Occipital lobe (tissue), 2 donors: ENCODE data around the gene FCHO1. TPM values are rescaled to one million over a fixed set of nuclear protein-coding genes. Genes with fewer than 3 reads are reported as not detected.

Source experiments
- DNase-seq: peaks from one replicate; lab custom pipeline; 2025; lab: John Stamatoyannopoulos, UW
- total RNA-seq: library from RNA; depleted of rRNA; stranded (reverse); fragments of >200 nt; gene quantifications from one replicate; pipeline ENCODE4 v1.2.3, GENCODE V29; 2014

The FCHO1 gene
- total RNA-seq, 1 donor from 2014 or later = 24.6 TPM

DNA sequence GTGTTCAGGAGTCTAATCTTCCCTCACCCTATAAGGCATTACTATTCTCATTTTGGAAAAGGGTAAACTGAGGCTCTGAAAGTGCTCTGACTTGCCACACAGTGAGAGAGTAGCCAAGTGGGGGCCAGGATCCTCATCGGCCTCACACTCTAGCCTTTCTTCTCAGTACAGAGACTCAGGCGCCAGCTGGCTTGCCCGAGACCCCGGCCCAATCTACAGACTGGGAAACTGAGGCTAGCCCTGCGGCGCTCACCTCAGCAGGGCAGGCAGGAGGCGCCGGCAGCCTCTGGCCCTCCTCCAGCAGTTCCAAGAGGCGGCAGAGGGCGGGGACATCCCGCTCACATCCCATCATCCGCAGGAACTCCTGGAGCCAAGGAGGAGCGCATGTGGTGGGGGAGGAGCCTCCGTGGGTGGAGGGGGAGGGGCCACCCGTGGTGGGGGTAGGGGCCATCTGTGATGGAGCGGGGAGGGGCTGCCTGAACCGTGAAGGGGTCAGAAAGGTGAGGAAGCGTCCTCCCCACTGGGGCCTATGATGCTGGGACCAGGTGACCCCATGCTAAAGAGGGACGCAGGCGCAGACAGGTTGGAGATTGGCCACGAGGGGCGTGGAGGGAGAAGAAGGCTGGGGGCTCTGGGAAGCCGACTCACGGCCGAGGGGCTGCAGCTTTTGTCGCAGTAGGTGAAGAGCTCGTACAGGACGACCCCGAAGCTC, 78.7 kb downstream of the FCHO1 start:
- peak; percentile 32 for DNase-seq

DNA sequence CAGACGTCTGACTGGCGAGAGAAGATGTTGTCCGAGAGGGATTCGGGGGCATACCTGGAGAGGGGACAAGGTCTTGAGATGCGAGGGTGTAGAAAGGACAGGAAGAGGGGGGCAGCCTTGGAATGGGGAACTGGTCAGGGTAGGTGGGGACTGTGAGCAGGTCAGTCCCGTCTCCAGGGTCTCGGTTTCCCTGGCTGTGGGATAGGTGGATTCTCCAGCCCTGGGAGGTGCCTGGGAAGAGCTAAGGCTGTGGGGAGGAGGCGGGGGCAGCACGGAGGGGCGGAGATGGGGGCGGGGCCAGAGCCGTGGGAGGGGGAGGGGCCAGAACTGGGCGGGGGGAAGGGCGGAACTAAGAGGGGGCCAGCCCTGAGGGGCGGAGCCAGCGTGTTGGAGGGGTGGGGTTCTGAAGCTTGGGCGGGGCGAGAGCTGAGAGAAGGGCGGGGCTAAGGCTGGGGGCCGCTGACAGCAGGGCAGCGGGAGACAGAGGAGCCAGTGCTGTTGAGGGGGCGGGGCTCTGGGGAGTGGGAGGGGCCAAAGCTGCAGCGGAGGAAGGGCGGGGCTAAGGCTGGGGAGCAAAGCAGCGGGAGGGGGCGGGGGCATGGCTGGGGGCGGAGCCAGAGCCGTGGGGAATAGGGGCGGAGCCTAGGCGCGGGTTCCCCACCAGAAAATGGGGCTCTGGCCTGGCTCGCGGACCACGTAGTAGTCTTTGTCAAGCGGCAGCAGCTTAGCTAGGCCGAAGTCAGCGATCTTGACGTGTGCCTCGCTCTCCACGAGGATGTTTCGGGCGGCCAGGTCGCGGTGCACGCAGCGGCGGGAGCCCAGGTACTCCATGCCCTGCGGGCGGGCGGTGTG, 79.5 kb downstream of the FCHO1 start:
- DNase-seq = peak; percentile 93

- DNase-seq = no peak
Measured at GRCh38 chr19:17831419-17831888, 80.2 kb downstream of the FCHO1 start.

DNA sequence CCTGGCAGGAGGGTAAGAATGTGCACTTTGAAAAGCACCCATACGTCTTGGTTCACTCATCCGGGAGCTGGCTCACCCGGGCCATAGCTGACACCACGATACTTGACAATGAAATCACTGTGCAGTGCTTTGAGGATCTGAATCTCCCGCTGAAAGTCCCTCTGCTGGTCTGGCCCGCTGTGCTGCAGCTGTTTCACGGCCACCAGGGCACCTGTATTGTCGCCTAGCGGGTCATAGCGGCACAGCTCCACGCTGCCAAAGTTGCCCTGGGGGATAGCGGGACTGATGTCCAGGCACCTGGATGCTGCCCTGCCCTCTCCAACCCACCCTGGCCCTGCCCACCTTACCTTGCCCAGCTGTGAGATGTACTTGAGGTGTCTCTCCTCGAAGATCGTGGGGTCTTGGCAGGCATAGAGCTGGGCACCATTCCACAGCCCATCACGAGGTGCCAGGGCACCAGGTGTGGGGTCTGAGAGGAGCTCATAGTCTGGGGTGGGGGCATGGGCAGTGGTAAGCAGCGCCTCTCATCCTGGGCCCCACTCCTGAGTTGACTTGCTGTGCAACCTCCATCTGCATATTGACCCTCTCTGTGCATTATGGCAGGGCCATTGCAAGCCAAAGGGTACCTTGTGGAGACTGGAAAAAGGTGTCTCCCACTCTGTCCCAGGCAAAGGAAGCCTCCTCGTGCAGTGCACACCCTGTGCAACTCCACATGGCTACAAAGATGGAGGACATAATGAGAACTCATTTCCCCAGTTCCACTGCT, 81.3 kb downstream of the FCHO1 start:
- DNase-seq = no peak

GRCh38 chr19:17834350-17835181, 83.3 kb downstream of the FCHO1 start:
- DNase-seq = no peak

DNA sequence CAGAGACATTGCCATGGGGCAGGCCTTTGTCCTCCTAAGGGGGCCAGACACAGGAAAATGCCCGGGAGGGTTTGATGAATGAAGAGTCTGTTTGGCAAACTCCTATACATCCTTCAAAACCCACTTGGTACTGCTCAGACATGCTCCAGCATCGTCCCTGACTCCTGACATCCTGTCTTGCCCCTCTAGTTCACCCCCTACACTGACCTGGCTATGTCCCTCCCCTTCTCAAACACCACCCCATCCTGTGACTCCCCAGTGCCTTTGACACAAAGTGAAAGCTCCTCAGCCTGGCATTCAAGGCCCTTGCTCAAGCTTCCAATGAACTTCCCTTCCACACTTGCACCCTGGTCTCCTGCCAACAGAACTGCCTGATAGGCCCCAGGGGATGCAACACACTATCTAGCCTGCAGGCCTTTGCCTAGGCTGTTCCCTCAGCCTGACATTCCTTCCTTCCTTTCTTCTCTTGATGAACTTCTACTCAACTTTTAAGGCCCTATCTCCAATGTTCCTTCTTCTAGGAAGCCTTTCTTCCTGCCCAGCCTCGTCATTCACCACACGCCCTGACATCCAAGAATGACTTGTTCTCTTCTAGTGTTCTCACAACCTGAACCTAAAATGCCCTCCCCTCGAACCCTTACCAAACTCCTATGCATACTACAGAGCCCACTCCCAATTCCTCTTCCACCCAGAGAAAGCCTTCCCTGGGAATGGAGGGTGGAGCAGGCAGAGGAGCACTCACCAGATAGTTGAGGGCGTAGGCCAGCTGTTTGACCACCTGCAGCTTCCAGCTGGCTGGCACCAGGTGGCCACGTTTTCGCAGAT, 84.1 kb downstream of the FCHO1 start:
- no peak for DNase-seq

DNA sequence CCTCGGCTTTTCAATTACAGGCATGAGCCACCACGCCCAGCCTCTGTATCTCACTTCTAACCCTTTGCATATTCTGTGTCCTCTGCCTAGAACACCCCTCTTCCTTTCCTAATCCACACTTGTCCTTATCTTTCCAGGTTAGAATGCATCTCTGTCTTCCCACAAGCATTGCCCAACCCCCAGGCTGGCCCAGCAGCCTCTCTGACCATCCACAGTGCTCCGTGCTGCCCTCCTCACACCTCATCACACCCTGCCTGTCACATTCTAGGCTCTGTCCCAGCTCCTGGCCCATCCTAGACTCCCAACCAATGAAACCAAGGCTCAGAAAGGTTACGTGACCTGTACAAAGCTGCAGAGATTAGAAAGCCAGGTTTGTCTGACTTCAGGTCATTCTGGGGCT, 85.3 kb downstream of the FCHO1 start:
- DNase-seq = no peak

DNA sequence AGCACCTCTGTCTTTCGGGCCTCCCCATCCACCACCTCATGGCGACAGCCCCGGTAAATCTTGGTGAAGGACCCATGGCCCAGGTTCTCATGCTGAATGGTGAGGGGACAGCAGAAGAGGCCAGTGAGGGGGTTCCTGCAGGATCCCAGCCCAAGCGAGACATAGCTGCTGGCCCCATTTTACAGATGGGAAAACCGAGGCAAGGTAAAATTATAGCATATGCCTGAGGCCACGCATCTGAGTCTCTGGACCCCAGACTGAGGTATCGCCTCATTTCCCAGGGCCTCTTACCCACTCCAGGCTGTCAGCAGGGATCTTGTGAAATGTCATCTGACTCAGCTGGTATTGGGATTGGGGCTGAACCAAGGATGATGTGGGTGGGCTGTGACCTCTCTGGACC, 86.7 kb downstream of the FCHO1 start:
- no peak for DNase-seq

Other genes with a start within 250 kb of the FCHO1 start
- gene PGLS, start 239.8 kb upstream of the FCHO1 start, total RNA-seq = 36.3 TPM
- gene COLGALT1, start 195.8 kb upstream of the FCHO1 start, total RNA-seq = 20.7 TPM
- 29.6 TPM for gene UNC13A, start 63.1 kb upstream of the FCHO1 start, total RNA-seq
- 42.0 TPM for gene MAP1S, start 32.0 kb upstream of the FCHO1 start, total RNA-seq
- gene B3GNT3, start 43.7 kb downstream of the FCHO1 start, total RNA-seq = not detected
- not detected for gene INSL3, start 70.0 kb downstream of the FCHO1 start, total RNA-seq
- 1.1 TPM for gene JAK3, start 96.5 kb downstream of the FCHO1 start, total RNA-seq
- 612 TPM for gene RPL18A, start 108.4 kb downstream of the FCHO1 start, total RNA-seq
- 1.9 TPM for gene SLC5A5, start 120.5 kb downstream of the FCHO1 start, total RNA-seq
- 13.9 TPM for gene CCDC124, start 181.5 kb downstream of the FCHO1 start, total RNA-seq
- 30.1 TPM for gene KCNN1, start 215.6 kb downstream of the FCHO1 start, total RNA-seq